MCF 10A (cell line): ENCODE results near the gene GJE1. TPM values are rescaled to one million over a fixed set of nuclear protein-coding genes. Genes with fewer than 3 reads are reported as not detected.

Source experiments
- BruUV-seq: library from RNA; stranded (reverse); fragments of 400-500 nt; replicated peaks from 2 replicates; lab custom pipeline; 2021; lab: Mats Ljungman, UMichigan
- CTCF ChIA-PET: fragments of 300-600 bp; sonication (Branson Sonifier 250); formaldehyde crosslinking; extraction: SDS; loops from one replicate; lab custom pipeline; 2021; ENCODE audit warnings: antibody characterized with exemption, inconsistent platforms; lab: Yijun Ruan, JAX
- POLR2A ChIA-PET: fragments of 300-600, 350-650 bp; sonication (Branson Sonifier 250); formaldehyde crosslinking; extraction: SDS; loops from one replicate; lab custom pipeline; 2020; ENCODE audit warnings: antibody characterized with exemption, inconsistent platforms; lab: Yijun Ruan, JAX
- DNase-seq: peaks from one replicate; pipeline ENCODE4 v3.0.0-alpha.2; 2018; ENCODE audit not compliant: unreplicated experiment
- H3K27ac Mint-ChIP-seq: one replicate; pipeline ENCODE4 v1.8.0; 2022; ENCODE audit warnings: mild to moderate bottlenecking, low read depth, mixed read lengths; ENCODE audit not compliant: unreplicated experiment
- H3K27me3 Mint-ChIP-seq: one replicate; pipeline ENCODE4 v1.8.0; 2022; ENCODE audit warnings: mixed read lengths; ENCODE audit not compliant: insufficient read depth, unreplicated experiment
- H3K36me3 Mint-ChIP-seq: one replicate; pipeline ENCODE4 v1.8.0; 2022; ENCODE audit warnings: mild to moderate bottlenecking, moderate library complexity, mixed read lengths; ENCODE audit not compliant: insufficient read depth, unreplicated experiment
- H3K4me1 Mint-ChIP-seq: one replicate; pipeline ENCODE4 v1.8.0; 2022; ENCODE audit warnings: mixed read lengths; ENCODE audit not compliant: insufficient read depth, unreplicated experiment
- H3K4me3 Mint-ChIP-seq: one replicate; pipeline ENCODE4 v1.8.0; 2022; ENCODE audit warnings: mild to moderate bottlenecking, moderate library complexity, mixed read lengths; ENCODE audit not compliant: unreplicated experiment
- H3K9me3 Mint-ChIP-seq: one replicate; pipeline ENCODE4 v1.8.0; 2022; ENCODE audit warnings: mixed read lengths; ENCODE audit not compliant: unreplicated experiment
- CTCF ChIP-seq: fragments of 200-600 bp; IDR thresholded peaks from one replicate; pipeline ENCODE4 v1.8.0; 2022; ENCODE audit warnings: antibody characterized with exemption, mild to moderate bottlenecking; ENCODE audit not compliant: unreplicated experiment
- intact Hi-C: fragments of 100-400 bp; cut with micrococcal nuclease; formaldehyde crosslinking; loops from 2 replicates; pipeline ENCODE4 v1.14.1; 2022
- total RNA-seq: library from RNA; stranded (reverse); gene quantifications from 2 replicates; pipeline ENCODE4 v1.2.3, GENCODE V29; 2022

Gene GJE1
- total RNA-seq, 1 experiment from 2014 or later, result not detected

GRCh38 chr6:142172758-142173157 is 40.0 kb downstream of the GJE1 start:
- H3K27ac Mint-ChIP-seq, result no peak overlapping the region
- H3K9me3 Mint-ChIP-seq, result no peaks in the 10 kb centered on the region
- TSS peak; percentile 5 for BruUV-seq
- intact Hi-C loops, result no loop called here
- DNase-seq, result no peak
- peaks cover 68% of the 10 kb centered on the region for H3K36me3 Mint-ChIP-seq
- POLR2A ChIA-PET, result interaction anchor here (1.0 to 1.5 kb wide), 2 partner anchors 8 to 26 kb away, joined by 3 to 4 read pairs; partner anchors contain the start of genes NMBR and VTA1
- H3K4me1 Mint-ChIP-seq, result no peaks in the 10 kb centered on the region
- TF ChIP-seq CTCF, result no peak
- H3K27me3 Mint-ChIP-seq, result no peaks in the 10 kb centered on the region
- H3K4me3 Mint-ChIP-seq, result no peak overlapping the region
- CTCF ChIA-PET, result interaction anchor here (0.7 kb wide), 1 partner anchor 17 kb away, joined by 4 read pairs; no protein-coding TSS in a partner anchor

- Mint-ChIP-seq H3K36me3 (peaks cover 76% of the 10 kb centered on the region), H3K4me1 (no peaks in the 10 kb centered on the region), H3K9me3 (no peaks in the 10 kb centered on the region), H3K4me3 (no peak overlapping the region), H3K27me3 (no peaks in the 10 kb centered on the region), H3K27ac (no peak overlapping the region)
- no peak for TF ChIP-seq CTCF
- BruUV-seq, result no TSS peak
- ChIA-PET CTCF (interaction anchor here (1.2 kb wide), 1 partner anchor 18 kb away, joined by 4 read pairs; no protein-coding TSS in a partner anchor), POLR2A (interaction anchor here (1.0 kb wide), 1 partner anchor 9 kb away, joined by 3 read pairs; no protein-coding TSS in a partner anchor)
- DNase-seq, result no peak
- intact Hi-C loops, result no loop called here
These were observed 41.3 kb downstream of the GJE1 start for GRCh38 chr6:142173980-142174379.

GRCh38 chr6:142174703-142175102 is 42.0 kb downstream of the GJE1 start:
- Mint-ChIP-seq H3K27ac (no peak overlapping the region), H3K4me3 (no peak overlapping the region), H3K27me3 (no peaks in the 10 kb centered on the region), H3K4me1 (no peaks in the 10 kb centered on the region), H3K36me3 (peaks cover 83% of the 10 kb centered on the region), H3K9me3 (no peaks in the 10 kb centered on the region)
- BruUV-seq, result no TSS peak
- no peak for TF ChIP-seq CTCF
- CTCF ChIA-PET, result interaction anchor here (1.3 kb wide), 1 partner anchor 12 kb away, joined by 3 read pairs; no protein-coding TSS in a partner anchor
- DNase-seq, result no peak
- intact Hi-C loops, result no loop called here
- POLR2A ChIA-PET, result interaction anchor here (1.8 kb wide), 1 partner anchor 11 kb away, joined by 5 read pairs; no protein-coding TSS in a partner anchor

- BruUV-seq, result no TSS peak
- POLR2A ChIA-PET, result no interaction called here
- DNase-seq, result no peak
- intact Hi-C loops, result no loop called here
- Mint-ChIP-seq H3K27me3 (no peaks in the 10 kb centered on the region), H3K4me1 (no peaks in the 10 kb centered on the region), H3K27ac (no peak overlapping the region), H3K9me3 (no peaks in the 10 kb centered on the region), H3K4me3 (no peak overlapping the region), H3K36me3 (peaks cover 61% of the 10 kb centered on the region)
- TF ChIP-seq CTCF, result no peak
- CTCF ChIA-PET, result interaction anchor here (0.6 to 1.0 kb wide), 4 partner anchors 9 to 677 kb away, joined by 3 to 5 read pairs (median 3); no protein-coding TSS in a partner anchor
These were observed 45.4 kb downstream of the GJE1 start for GRCh38 chr6:142178129-142178528.
